CD14-positive monocyte (primary cell): ENCODE measurements around the gene ASB1. TPM values are rescaled to one million over a fixed set of nuclear protein-coding genes. Genes with fewer than 3 reads are reported as not detected.

Experiments used
- DNase-seq, 3 donors: peaks; one replicate each; pipeline ENCODE4 v3.0.0-alpha.2; 2011 to 2022
- H2AFZ ChIP-seq: 2 replicates; pipeline ENCODE4 v1.6.0; 2012; ENCODE audit warnings: mild to moderate bottlenecking, low read depth, low read length, inconsistent platforms; ENCODE audit not compliant: insufficient read depth, poor library complexity, severe bottlenecking
- H3K27ac ChIP-seq, 2 donors: 1 replicate in 1 of 2; 2 replicates in 1 of 2; pipeline ENCODE4 v1.5.1; 2012 to 2013; ENCODE audit warnings: low read length in 2 of 2, control low read depth in 1 of 2, inconsistent platforms in 1 of 2, low read depth in 1 of 2, mild to moderate bottlenecking in 1 of 2
- H3K27me3 ChIP-seq, 2 donors: one replicate each; pipeline versions ENCODE4 v1.6.0 to v1.6.1; 2011 to 2013; ENCODE audit warnings: low read length in 2 of 2; ENCODE audit not compliant: control insufficient read depth in 2 of 2, insufficient read depth in 2 of 2
- H3K36me3 ChIP-seq, 2 donors: replicated peaks in 1 of 2; 1 replicate in 1 of 2; 2 replicates in 1 of 2; pipeline versions ENCODE4 v1.5.1 to v1.6.1; 2012 to 2013; ENCODE audit warnings: low read length in 2 of 2, control low read depth in 1 of 2, inconsistent platforms in 1 of 2, mild to moderate bottlenecking in 1 of 2; ENCODE audit not compliant: insufficient read depth in 2 of 2, control insufficient read depth in 1 of 2
- H3K4me1 ChIP-seq, 2 donors: 1 replicate in 1 of 2; 2 replicates in 1 of 2; pipeline versions ENCODE4 v1.5.1 to v1.6.1; 2012 to 2013; ENCODE audit warnings: low read length in 2 of 2, control low read depth in 1 of 2, inconsistent platforms in 1 of 2, mild to moderate bottlenecking in 1 of 2, moderate library complexity in 1 of 2; ENCODE audit not compliant: insufficient read depth in 2 of 2, control insufficient read depth in 1 of 2
- H3K4me2 ChIP-seq: replicated peaks from 2 replicates; pipeline ENCODE3; 2012; ENCODE audit warnings: low read length, moderate library complexity, mild to moderate bottlenecking; ENCODE audit not compliant: poor library complexity, severe bottlenecking; ENCODE audit errors: extremely low read depth
- H3K4me3 ChIP-seq, 3 experiments: fragments of 200-600 bp in 1 of 3; sonication (generic) in 1 of 3; replicated peaks in 1 of 3; 1 replicate in 2 of 3; 2 replicates in 1 of 3; pipeline ENCODE4 v1.5.1; 2011 to 2013; ENCODE audit warnings: low read length in 3 of 3, mild to moderate bottlenecking in 3 of 3, control low read depth in 2 of 3, low read depth in 2 of 3, inconsistent platforms in 1 of 3, moderate library complexity in 1 of 3
- H3K79me2 ChIP-seq: 2 replicates; pipeline ENCODE4 v1.6.0; 2012; ENCODE audit warnings: mild to moderate bottlenecking, control low read depth, inconsistent platforms, low read length, moderate library complexity; ENCODE audit not compliant: insufficient read depth
- H3K9ac ChIP-seq: 2 replicates; pipeline ENCODE4 v1.6.0; 2017; ENCODE audit warnings: low read length, mild to moderate bottlenecking; ENCODE audit not compliant: insufficient read depth, poor library complexity, severe bottlenecking
- H3K9me3 ChIP-seq, 2 donors: replicated peaks in 1 of 2; 1 replicate in 1 of 2; 2 replicates in 1 of 2; pipeline versions ENCODE4 v1.5.1 to v1.6.1; 2012 to 2013; ENCODE audit warnings: low read length in 2 of 2, control low read depth in 1 of 2; ENCODE audit not compliant: control insufficient read depth in 1 of 2, insufficient read depth in 1 of 2
- H4K20me1 ChIP-seq: 2 replicates; pipeline ENCODE4 v1.6.0; 2012; ENCODE audit warnings: mild to moderate bottlenecking, low read length, control low read depth, moderate library complexity; ENCODE audit not compliant: insufficient read depth
- H3K27ac Mint-ChIP-seq, 7 donors: one replicate each; pipeline ENCODE4 v1.8.0; 2020; ENCODE audit warnings: mild to moderate bottlenecking in 7 of 7, mixed read lengths in 7 of 7, moderate library complexity in 6 of 7, inconsistent platforms in 2 of 7
- H3K27me3 Mint-ChIP-seq, 3 donors: one replicate each; pipeline ENCODE4 v1.8.0; 2021 to 2022; ENCODE audit warnings: low read depth in 3 of 3, mild to moderate bottlenecking in 3 of 3, mixed read lengths in 3 of 3, moderate library complexity in 3 of 3, inconsistent platforms in 1 of 3
- H3K36me3 Mint-ChIP-seq, 2 donors: one replicate each; pipeline ENCODE4 v1.8.0; 2020; ENCODE audit warnings: mixed read lengths in 2 of 2, inconsistent platforms in 1 of 2, mild to moderate bottlenecking in 1 of 2
- H3K4me1 Mint-ChIP-seq: one replicate; pipeline ENCODE4 v1.8.0; 2020; ENCODE audit warnings: mild to moderate bottlenecking, mixed read lengths
- H3K4me3 Mint-ChIP-seq, 2 donors: one replicate each; pipeline ENCODE4 v1.8.0; 2020; ENCODE audit warnings: mild to moderate bottlenecking in 2 of 2, mixed read lengths in 2 of 2, moderate library complexity in 1 of 2
- H3K9me3 Mint-ChIP-seq, 7 donors: one replicate each; pipeline ENCODE4 v1.8.0; 2020 to 2022; ENCODE audit warnings: mixed read lengths in 7 of 7, mild to moderate bottlenecking in 6 of 7, moderate library complexity in 6 of 7, inconsistent platforms in 2 of 7
- WGBS: methylation state at CpG from one replicate; pipeline ENCODE4 v1.1.5; 2013; ENCODE audit warnings: missing lambda C conversion rate; ENCODE audit not compliant: insufficient coverage; 5-methylcytosine and 5-hydroxymethylcytosine counted together
- intact Hi-C, 2 donors: fragments of 100-400 bp; cut with micrococcal nuclease; formaldehyde crosslinking; loops; one replicate each; pipeline versions ENCODE4 v1.15.0 to v1.15.1; 2023
- polyA plus RNA-seq, 3 donors: library from polyadenylated mRNA; depleted of rRNA in 1 of 3; unstranded in 2 of 3; stranded (reverse) in 1 of 3; fragments of 300-500 nt in 2 of 3; fragments of >200 nt in 1 of 3; fragmentation: Illumina TruSeq in 2 of 3; gene quantifications; 1 replicate in 2 of 3; 2 replicates in 1 of 3; pipeline ENCODE4 v1.2.3, GENCODE V29; 2012 to 2021
- TF ChIP-seq, protein P1 (sequence below): fragments of 200-600 bp; IDR thresholded peaks from one replicate; pipeline ENCODE4 v1.8.0; 2022; ENCODE audit warnings: antibody characterized with exemption, mild to moderate bottlenecking

The ASB1 gene
- polyA plus RNA-seq, 3 donors, result 15.1 to 22.0 (median 16.0) TPM

DNA sequence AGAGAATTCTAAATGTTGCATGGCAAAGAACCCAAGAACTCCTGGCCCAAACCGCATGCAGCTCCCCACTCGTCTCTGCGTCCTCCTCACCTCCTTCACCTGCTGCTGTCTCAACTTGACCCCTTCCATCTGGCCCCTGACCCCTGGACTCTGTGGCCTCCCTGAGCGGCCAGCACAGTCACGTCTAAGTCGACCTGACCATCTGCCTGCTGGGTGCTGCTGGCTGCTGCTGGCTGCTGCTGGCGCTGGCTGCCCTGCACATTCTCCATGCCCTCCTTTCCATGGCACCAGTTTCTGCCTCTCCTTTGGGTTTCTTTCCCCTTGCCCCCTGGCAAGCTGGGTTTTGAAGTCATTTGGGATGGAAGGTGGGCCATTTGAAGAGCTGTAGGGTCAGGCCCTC is 30.1 kb upstream of the ASB1 start:
- Histone ChIP-seq H2AFZ (no peak overlapping the region), H3K4me2 (no peak overlapping the region), H3K79me2 (no peaks in the 10 kb centered on the region), H3K9me3 (no peaks in the 10 kb centered on the region), H4K20me1 (no peaks in the 10 kb centered on the region), H3K36me3 (no peaks in the 10 kb centered on the region), H3K4me1 (peaks cover 4 to 8% of the 10 kb centered on the region in 2 donors), H3K4me3 (no peak overlapping the region), H3K9ac (no peak overlapping the region), H3K27me3 (no peaks in the 10 kb centered on the region), H3K27ac (no peak overlapping the region)
- Mint-ChIP-seq H3K36me3 (peaks cover 4 to 6% of the 10 kb centered on the region in 2 donors), H3K27ac (peak overlapping the region in 1 of 7 donors; percentile 21), H3K4me3 (no peak overlapping the region), H3K4me1 (peaks cover 7% of the 10 kb centered on the region), H3K9me3 (peaks cover 0 to 4% (median 0%) of the 10 kb centered on the region in 7 donors), H3K27me3 (peaks cover 0 to 6% (median 0%) of the 10 kb centered on the region in 3 donors)
- intact Hi-C loops, result no loop called here
- 99% methylated on average over 7 of the region's 7 CpGs for WGBS
- TF ChIP-seq, protein P1, sequence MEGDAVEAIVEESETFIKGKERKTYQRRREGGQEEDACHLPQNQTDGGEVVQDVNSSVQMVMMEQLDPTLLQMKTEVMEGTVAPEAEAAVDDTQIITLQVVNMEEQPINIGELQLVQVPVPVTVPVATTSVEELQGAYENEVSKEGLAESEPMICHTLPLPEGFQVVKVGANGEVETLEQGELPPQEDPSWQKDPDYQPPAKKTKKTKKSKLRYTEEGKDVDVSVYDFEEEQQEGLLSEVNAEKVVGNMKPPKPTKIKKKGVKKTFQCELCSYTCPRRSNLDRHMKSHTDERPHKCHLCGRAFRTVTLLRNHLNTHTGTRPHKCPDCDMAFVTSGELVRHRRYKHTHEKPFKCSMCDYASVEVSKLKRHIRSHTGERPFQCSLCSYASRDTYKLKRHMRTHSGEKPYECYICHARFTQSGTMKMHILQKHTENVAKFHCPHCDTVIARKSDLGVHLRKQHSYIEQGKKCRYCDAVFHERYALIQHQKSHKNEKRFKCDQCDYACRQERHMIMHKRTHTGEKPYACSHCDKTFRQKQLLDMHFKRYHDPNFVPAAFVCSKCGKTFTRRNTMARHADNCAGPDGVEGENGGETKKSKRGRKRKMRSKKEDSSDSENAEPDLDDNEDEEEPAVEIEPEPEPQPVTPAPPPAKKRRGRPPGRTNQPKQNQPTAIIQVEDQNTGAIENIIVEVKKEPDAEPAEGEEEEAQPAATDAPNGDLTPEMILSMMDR, result no peak
- DNase-seq, result no peak

GRCh38 chr2:238397356-238397755 is 29.4 kb upstream of the ASB1 start:
- intact Hi-C loops, result no loop called here
- Mint-ChIP-seq H3K4me1 (peaks cover 6% of the 10 kb centered on the region), H3K4me3 (no peak overlapping the region), H3K27ac (no peak overlapping the region), H3K27me3 (peaks cover 0 to 6% (median 0%) of the 10 kb centered on the region in 3 donors), H3K9me3 (peaks cover 0 to 4% (median 0%) of the 10 kb centered on the region in 7 donors), H3K36me3 (peaks cover 4 to 6% of the 10 kb centered on the region in 2 donors)
- H2AFZ ChIP-seq, result no peak overlapping the region
- DNase-seq, result no peak
- no peaks in the 10 kb centered on the region for H3K27me3 ChIP-seq
- H3K9me3 ChIP-seq, result no peaks in the 10 kb centered on the region
- H3K4me2 ChIP-seq, result no peak overlapping the region
- no peaks in the 10 kb centered on the region for H3K36me3 ChIP-seq
- no peak overlapping the region for H3K9ac ChIP-seq
- WGBS, result 94% methylated on average over 13 of the region's 14 CpGs
- no peak overlapping the region for H3K4me3 ChIP-seq
- no peaks in the 10 kb centered on the region for H4K20me1 ChIP-seq
- TF ChIP-seq, protein P1, result no peak
- no peak overlapping the region for H3K27ac ChIP-seq
- no peaks in the 10 kb centered on the region for H3K79me2 ChIP-seq
- H3K4me1 ChIP-seq, result peaks cover under 1% of the 10 kb centered on the region in 2 donors
